Left renal pelvis (tissue), 4 donors: ENCODE measurements around the gene BRD3. TPM values are rescaled to one million over a fixed set of nuclear protein-coding genes. Genes with fewer than 3 reads are reported as not detected.

ENCODE experiments used
- DNase-seq, 4 donors: peaks; one replicate each; pipeline ENCODE4 v3.0.0-alpha.2; 2013; ENCODE audit warnings: low read depth in 4 of 4, low spot score in 3 of 4
- polyA plus RNA-seq, 4 donors: library from polyadenylated mRNA; unstranded; fragments of 120-200 nt; gene quantifications; one replicate each; pipeline ENCODE4 v1.2.1, GENCODE V29; 2013; ENCODE audit not compliant: insufficient read length in 4 of 4

BRD3 gene
- polyA plus RNA-seq, 4 donors: 42.1 to 52.4 (median 46.0) TPM

GRCh38 chr9:133981589-133981957 is 86.3 kb downstream of the BRD3 start:
- DNase-seq: no peak

DNA sequence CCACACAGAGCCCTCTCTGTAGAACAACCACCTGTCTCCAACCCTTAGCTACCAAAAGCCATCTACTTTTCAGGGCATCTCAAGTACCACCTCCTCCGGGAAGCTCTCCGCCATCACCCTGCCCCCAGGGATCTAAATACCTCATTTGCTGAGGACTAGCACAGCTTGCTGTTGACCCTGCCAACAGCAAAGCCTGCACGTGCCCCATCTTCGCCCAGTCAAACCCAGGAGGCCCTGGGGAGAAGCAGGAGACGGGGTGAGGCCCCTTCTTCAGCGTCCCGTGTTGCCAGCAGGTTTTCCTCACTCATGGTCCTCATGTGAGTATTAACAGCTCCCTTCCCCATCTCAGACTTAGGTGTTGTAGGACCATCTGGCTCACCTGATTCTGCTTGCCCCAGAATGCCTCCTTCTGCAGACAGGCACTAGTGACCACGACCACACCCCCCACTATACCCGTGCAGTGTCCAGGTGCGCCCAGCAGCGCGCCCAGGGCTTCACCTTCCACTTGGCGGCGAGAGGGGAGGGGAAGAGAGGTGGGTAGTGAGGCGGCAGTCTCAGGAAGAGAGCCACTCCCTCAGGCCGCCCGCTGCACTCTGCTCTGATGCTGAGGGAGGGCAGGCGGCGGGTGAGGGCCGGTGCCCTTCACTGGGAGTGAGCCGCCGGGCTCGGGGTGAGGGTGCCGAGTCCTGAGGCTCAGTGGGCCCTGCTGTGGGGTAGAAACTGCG is 86.8 kb downstream of the BRD3 start:
- no peak for DNase-seq

Other genes with a start within 250 kb of the BRD3 start
- gene VAV2, start 75.7 kb downstream of the BRD3 start, polyA plus RNA-seq: 10 to 100 TPM; 14.7 to 47.1 (median 34.7) TPM
- 10 to 100 TPM; 16.8 to 24.9 (median 21.0) TPM for gene BRD3OS, start 42.5 kb downstream of the BRD3 start, polyA plus RNA-seq
- 10 to 100 TPM; 33.3 to 41.0 (median 37.3) TPM for gene WDR5, start 68.1 kb upstream of the BRD3 start, polyA plus RNA-seq
- gene RNU6ATAC, start 96.5 kb upstream of the BRD3 start, polyA plus RNA-seq: 1 to 10 TPM in 1 of 4 donors, not detected in 3; 1.4 TPM